HepG2 (cell line): ENCODE measurements around the gene ADH5. TPM values are rescaled to one million over a fixed set of nuclear protein-coding genes. Genes with fewer than 3 reads are reported as not detected.

Source experiments
- ATAC-seq: fragments of 200-7000 bp; cut with Tn5 transposase; 3 replicates; pipeline ENCODE4 v1.9.1; 2020; ENCODE audit warnings: mild to moderate bottlenecking, moderate library complexity
- BruUV-seq: library from RNA; stranded (reverse); fragments of 400-500 nt; replicated peaks from 2 replicates; lab custom pipeline; 2021; lab: Mats Ljungman, UMichigan
- CTCF ChIA-PET: fragments of 300-600 bp; formaldehyde crosslinking; extraction: SDS; loops from one replicate; lab custom pipeline; 2021; ENCODE audit warnings: low total read pairs, inconsistent platforms, low intra/inter-chr PET ratio; lab: Yijun Ruan, JAX
- POLR2A ChIA-PET: fragments of 350-600 bp; sonication (Branson Sonifier 250); formaldehyde crosslinking; loops from one replicate; lab custom pipeline; 2020; ENCODE audit warnings: antibody characterized with exemption, inconsistent platforms; lab: Yijun Ruan, JAX
- DNase-seq: peaks from one replicate; pipeline ENCODE4 v3.0.0-alpha.2; 2015; ENCODE audit warnings: low spot score
- FAIRE-seq: peaks from 3 replicates; lab custom pipeline; 2011; peaks lifted over from hg19 to GRCh38; lab: Jason Lieb, UNC
- H2AFZ ChIP-seq: one replicate; pipeline ENCODE4 v1.6.1; 2011; ENCODE audit warnings: low read length, inconsistent platforms
- H3K27ac ChIP-seq: fragments of 300-600 bp; 3 replicates; pipeline ENCODE4 v1.8.0; 2011; ENCODE audit warnings: mixed run types, mild to moderate bottlenecking, mixed read lengths, low read length, inconsistent platforms; ENCODE audit not compliant: insufficient read depth; ENCODE audit errors: extremely low read length
- H3K27me3 ChIP-seq, 2 experiments: fragments of 200-600 bp in 1 of 2; 2 replicates in 1 of 2; 3 replicates in 1 of 2; pipeline versions ENCODE4 v1.6.0 to v1.8.0; 2011; ENCODE audit warnings: low read length in 2 of 2, mild to moderate bottlenecking in 2 of 2, moderate library complexity in 2 of 2, inconsistent platforms in 1 of 2; ENCODE audit not compliant: insufficient read depth in 2 of 2, control insufficient read depth in 1 of 2
- H3K36me3 ChIP-seq, 2 experiments: fragments of 200-600 bp in 1 of 2; replicated peaks in 1 of 2; 2 replicates in 1 of 2; 3 replicates in 1 of 2; pipeline versions ENCODE4 v1.5.1 to v1.8.0; 2011; ENCODE audit warnings: low read length in 2 of 2, inconsistent platforms in 1 of 2; ENCODE audit not compliant: insufficient read depth in 2 of 2, control insufficient read depth in 1 of 2
- H3K4me1 ChIP-seq: 2 replicates; pipeline ENCODE4 v1.5.1; 2012; ENCODE audit warnings: low read length, inconsistent platforms; ENCODE audit not compliant: insufficient read depth
- H3K4me2 ChIP-seq: 2 replicates; pipeline ENCODE4 v1.6.0; 2011; ENCODE audit warnings: low read depth, low read length, inconsistent platforms
- H3K4me3 ChIP-seq, 3 experiments: fragments of 200-600 bp in 1 of 3; sonication (generic), shearing (Covaris generic) in 1 of 3; replicated peaks in 1 of 3; 2 replicates each; pipeline ENCODE4 v1.5.1; 2011 to 2016; ENCODE audit warnings: low read length in 3 of 3, inconsistent platforms in 2 of 3, low read depth in 2 of 3, mild to moderate bottlenecking in 2 of 3, control low read depth in 1 of 3, mixed read lengths in 1 of 3; ENCODE audit not compliant: insufficient read depth in 1 of 3
- H3K79me2 ChIP-seq: one replicate; pipeline ENCODE4 v1.6.1; 2011; ENCODE audit warnings: low read length, inconsistent platforms; ENCODE audit not compliant: insufficient read depth
- H3K9ac ChIP-seq: 2 replicates; pipeline ENCODE4 v1.6.0; 2011; ENCODE audit warnings: mild to moderate bottlenecking, low read depth, low read length, inconsistent platforms; ENCODE audit not compliant: insufficient read depth
- H3K9me3 ChIP-seq: 2 replicates; pipeline ENCODE4 v1.5.1; 2012; ENCODE audit warnings: mild to moderate bottlenecking, low read length
- H4K20me1 ChIP-seq: 2 replicates; pipeline ENCODE4 v1.6.0; 2011; ENCODE audit warnings: inconsistent platforms, mild to moderate bottlenecking, low read length, moderate library complexity; ENCODE audit not compliant: insufficient read depth
- ELF3 ChIP-seq: IDR thresholded peaks from 2 replicates; pipeline ENCODE4 v1.6.1; 2016; ENCODE audit warnings: missing genetic modification reagents, missing compliant biosample characterization
- ESRRA ChIP-seq: sonication (generic); formaldehyde crosslinking; IDR thresholded peaks from 2 replicates; pipeline ENCODE4 v1.5.1; 2020; ENCODE audit warnings: mild to moderate bottlenecking, low read depth, missing genetic modification reagents
- KAT7 ChIP-seq: IDR thresholded peaks from 2 replicates; pipeline ENCODE4 v1.6.1; 2018; ENCODE audit warnings: borderline replicate concordance, missing compliant biosample characterization
- KDM5B ChIP-seq: sonication (generic); formaldehyde crosslinking; IDR thresholded peaks from 2 replicates; pipeline ENCODE4 v1.4.0; 2020; ENCODE audit warnings: missing genetic modification reagents, mild to moderate bottlenecking, borderline replicate concordance
- MEIS2 ChIP-seq: sonication (generic); formaldehyde crosslinking; IDR thresholded peaks from 2 replicates; pipeline ENCODE4 v1.9.0; 2021; ENCODE audit warnings: mild to moderate bottlenecking, missing genetic modification reagents
- PCBP2 ChIP-seq: fragments of 200-400 bp; formaldehyde crosslinking; optimal IDR thresholded peaks from 2 replicates; pipeline ENCODE3; 2018; ENCODE audit warnings: low read length, low read depth; ENCODE audit not compliant: poor library complexity, severe bottlenecking
- PITX1 ChIP-seq: sonication (generic); formaldehyde crosslinking; IDR thresholded peaks from 2 replicates; pipeline ENCODE4 v1.5.1; 2020; ENCODE audit warnings: mild to moderate bottlenecking, missing genetic modification reagents
- SCMH1 ChIP-seq: sonication (generic); formaldehyde crosslinking; IDR thresholded peaks from 2 replicates; pipeline ENCODE4 v1.9.0; 2021; ENCODE audit warnings: missing genetic modification reagents, mild to moderate bottlenecking, borderline replicate concordance
- XRCC5 ChIP-seq: fragments of 200-400 bp; formaldehyde crosslinking; optimal IDR thresholded peaks from 2 replicates; pipeline ENCODE3; 2017; ENCODE audit warnings: mild to moderate bottlenecking, low read length
- ZNF430 ChIP-seq: sonication (generic); formaldehyde crosslinking; IDR thresholded peaks from 2 replicates; pipeline ENCODE4 v1.9.0; 2021; ENCODE audit warnings: mild to moderate bottlenecking, missing genetic modification reagents
- ZNF512B ChIP-seq: sonication (generic); formaldehyde crosslinking; IDR thresholded peaks from 2 replicates; pipeline ENCODE4 v1.5.1; 2020; ENCODE audit warnings: missing genetic modification reagents, mild to moderate bottlenecking, borderline replicate concordance
- WGBS: methylation state at CpG from one replicate; pipeline ENCODE4 v1.1.6; 2017; ENCODE audit warnings: low lambda C conversion rate; 5-methylcytosine and 5-hydroxymethylcytosine counted together
- in situ Hi-C: cut with HindIII; loops from 2 replicates; pipeline ENCODE4 v1.10.0; 2017; ENCODE audit warnings: low pct_unique_long_range_greater_than_20kb; ENCODE audit not compliant: extremely low pct_ligation_motif_present
- intact Hi-C: fragments of 100-400 bp; cut with micrococcal nuclease; formaldehyde crosslinking; loops from one replicate; pipeline ENCODE4 v1.10.0; 2022; ENCODE audit not compliant: unreplicated experiment
- polyA plus RNA-seq, 8 experiments: library from polyadenylated mRNA; depleted of rRNA in 3 of 8; stranded (reverse) in 7 of 8; unstranded in 1 of 8; fragments of >200 nt; fragmentation: Illumina TruSeq in 4 of 8; extraction: Trizol in 4 of 8; gene quantifications; 2 replicates each; pipeline versions ENCODE4 v1.2.1 to v1.2.3, GENCODE V29; 2011 to 2016; ENCODE audit warnings: low read depth in 4 of 8, missing spikeins in 1 of 8, mixed read lengths in 1 of 8; ENCODE audit not compliant: insufficient read depth in 1 of 8
- total RNA-seq, 5 experiments: library from RNA; depleted of rRNA; stranded (reverse); fragments of >200 nt; fragmentation: Illumina TruSeq; extraction: Trizol; gene quantifications; 2 replicates each; pipeline ENCODE4 v1.2.3, GENCODE V29; 2016; ENCODE audit warnings: low read depth in 1 of 5

The ADH5 gene
- total and polyA plus RNA-seq, 2 of the 13 experiments (the other 11 are each of a cell fraction or from before 2014, with no cell fraction given) = 349 to 512 TPM

DNA sequence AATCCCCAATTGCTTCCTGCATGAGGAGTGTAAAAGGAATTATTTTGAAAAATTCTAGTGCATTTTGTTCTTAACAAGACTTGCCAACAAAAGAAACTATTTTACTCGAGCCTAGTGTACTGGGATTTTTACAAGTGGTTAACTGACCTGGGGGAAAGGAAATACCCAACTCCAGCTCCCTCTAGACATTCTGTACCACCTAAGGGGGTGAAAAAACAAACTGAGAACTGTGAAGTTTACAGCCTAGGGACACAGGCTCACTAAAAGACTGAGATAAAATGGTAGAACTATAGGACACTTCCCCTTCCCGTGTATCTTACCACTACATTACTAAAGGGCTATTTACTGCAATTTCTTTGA, 2.6 kb upstream of the ADH5 start (continued):
- TF ChIP-seq ZNF512B (CRISPR knock-in tag) = no peak
- TF ChIP-seq KAT7 (CRISPR knock-in tag) = no peak

- H3K9ac ChIP-seq = peak overlapping the region; percentile 38; the same call in 1 of the 2 replicates
- 70% methylated on average over 2 of the region's 2 CpGs for WGBS
- intact Hi-C loops = no loop called here
- no peaks in the 10 kb centered on the region; a peak in 1 of 5 replicates for H3K27me3 ChIP-seq
- POLR2A ChIA-PET = interaction anchor here (0.7 kb wide), 1 partner anchor 9 kb away, joined by 3 read pairs; no protein-coding TSS in a partner anchor
- peaks cover 28% of the 10 kb centered on the region for H3K4me1 ChIP-seq
- peaks cover 52% of the 10 kb centered on the region for H3K79me2 ChIP-seq
- H4K20me1 ChIP-seq = peaks cover 8% of the 10 kb centered on the region; the same call in 1 of the 2 replicates
- peaks cover under 1 to 2% of the 10 kb centered on the region in 2 experiments; a peak in 1 of 5 replicates for H3K36me3 ChIP-seq
- no TSS peak for BruUV-seq
- no peak overlapping the region for H2AFZ ChIP-seq
- no peak for DNase-seq
- no peak for ATAC-seq
- CTCF ChIA-PET = no interaction called here
- peak overlapping the region; percentile 60 for H3K4me2 ChIP-seq
- peak overlapping the region; percentile 24 to 93 (median 89); a peak in 4 of 6 replicates for H3K4me3 ChIP-seq
- no peak for FAIRE-seq
- in situ Hi-C loops = no loop called here
- H3K27ac ChIP-seq = peak overlapping the region; percentile 27
- H3K9me3 ChIP-seq = no peaks in the 10 kb centered on the region
- no peak for TF ChIP-seq ESRRA (CRISPR knock-in tag)
- no peak for TF ChIP-seq ZNF430 (CRISPR knock-in tag)
- TF ChIP-seq ELF3 (CRISPR knock-in tag) = no peak
- no peak for TF ChIP-seq SCMH1
- no peak for TF ChIP-seq PITX1 (CRISPR knock-in tag)
- TF ChIP-seq XRCC5 = no peak
- no peak for TF ChIP-seq PCBP2
- no peak for TF ChIP-seq MEIS2 (CRISPR knock-in tag)
- no peak for TF ChIP-seq KDM5B (CRISPR knock-in tag)
Observed at GRCh38 chr4:99090481-99091215, 2.1 kb upstream of the ADH5 start.
